GM12892 (cell line): ENCODE data around the gene KLHL1.

ENCODE experiments used
- POLR2A ChIP-seq: IDR thresholded peaks from 2 replicates; pipeline ENCODE4 v1.6.1; 2011; ENCODE audit warnings: low read depth, low read length, control low read depth
- POLR2AphosphoS5 ChIP-seq: IDR thresholded peaks from 2 replicates; pipeline ENCODE4 v1.6.1; 2011; ENCODE audit warnings: low read depth, low read length, control low read depth

DNA sequence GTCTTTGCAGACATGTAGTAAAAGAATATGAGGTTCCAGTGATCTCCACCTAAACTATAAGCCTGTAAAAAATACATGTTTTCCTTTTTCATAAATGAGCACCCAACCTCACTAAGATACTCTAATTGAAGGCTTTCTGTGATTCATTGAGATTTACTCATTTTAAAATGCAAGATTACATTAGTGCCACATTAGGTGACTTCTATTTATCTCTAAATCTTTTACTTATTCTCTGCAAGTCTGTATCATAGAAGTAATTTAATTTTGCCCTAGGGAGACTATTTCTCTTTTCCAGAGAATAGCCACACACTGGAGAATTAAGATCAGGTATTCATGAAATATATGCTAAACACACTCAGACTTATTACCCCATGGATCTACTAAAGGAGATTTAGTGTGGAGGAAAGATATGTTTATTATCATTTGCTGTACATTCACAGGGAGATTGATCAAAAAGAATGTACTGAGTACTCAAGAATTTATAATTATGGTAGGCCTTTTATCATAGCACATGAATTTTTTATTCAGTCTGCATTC is 290.9 kb downstream of the KLHL1 start:
- TF ChIP-seq POLR2AphosphoS5: no peak
- TF ChIP-seq POLR2A: no peak
